Activated T-helper 1 cell treated with Interleukin-2 at 50 U/mL for 16 hours (primary cell): ENCODE data around the gene SMAD3.
"Not testable (repeated sequence)": the region's sequence is repeated elsewhere in the genome, so short reads cannot be mapped to it uniquely, and the experiment has no call there.

Experiments used
- DNase-seq: peaks from one replicate; pipeline ENCODE4 v3.0.0-alpha.2; 2020; ENCODE audit warnings: low read depth

Gene SMAD3

GRCh38 chr15:67065531-67066005 is at the start of gene SMAD3:
SMAD3 (plus strand) TSS chr15:67065602; CDS start chr15:67066155, 553 bp downstream.
- peak; percentile 63 for DNase-seq

GRCh38 chr15:67017311-67017710 is 48.1 kb upstream of the SMAD3 start:
- DNase-seq: no peak

- DNase-seq: no peak
Measured at GRCh38 chr15:67018026-67018425, 47.4 kb upstream of the SMAD3 start.

- DNase-seq: no peak
Measured at GRCh38 chr15:67018441-67018840, 47.0 kb upstream of the SMAD3 start.

- no peak for DNase-seq
Measured at GRCh38 chr15:67019069-67019468, 46.3 kb upstream of the SMAD3 start.

GRCh38 chr15:67019884-67020520 is 45.4 kb upstream of the SMAD3 start:
- no peak for DNase-seq

- DNase-seq: not testable (repeated sequence)
Measured at GRCh38 chr15:67020668-67021067, 44.7 kb upstream of the SMAD3 start.

- DNase-seq: no peak
Measured at GRCh38 chr15:67021455-67021854, 43.9 kb upstream of the SMAD3 start.

- no peak for DNase-seq
Measured at GRCh38 chr15:67022587-67023105, 42.8 kb upstream of the SMAD3 start.

GRCh38 chr15:67023517-67024313 is 41.7 kb upstream of the SMAD3 start:
- no peak for DNase-seq

GRCh38 chr15:67024314-67024997 is 40.9 kb upstream of the SMAD3 start:
- DNase-seq: no peak

GRCh38 chr15:67024998-67025368 is 40.4 kb upstream of the SMAD3 start:
- no peak for DNase-seq

GRCh38 chr15:67025719-67026609 is 39.4 kb upstream of the SMAD3 start:
- no peak for DNase-seq

GRCh38 chr15:67026610-67026967 is 38.8 kb upstream of the SMAD3 start:
- DNase-seq: no peak

- DNase-seq: not testable (repeated sequence)
Measured at GRCh38 chr15:67028440-67028839, 37.0 kb upstream of the SMAD3 start.

- no peak for DNase-seq
Measured at GRCh38 chr15:67030036-67030762, 35.2 kb upstream of the SMAD3 start.

GRCh38 chr15:67031331-67031730 is 34.1 kb upstream of the SMAD3 start:
- no peak for DNase-seq

- DNase-seq: no peak
Measured at GRCh38 chr15:67032608-67033007, 32.8 kb upstream of the SMAD3 start.

GRCh38 chr15:67033012-67033411 is 32.4 kb upstream of the SMAD3 start:
- DNase-seq: peak; percentile 8

- peak; percentile 27 for DNase-seq
Measured at GRCh38 chr15:67033571-67034044, 31.8 kb upstream of the SMAD3 start.

GRCh38 chr15:67035886-67036285 is 29.5 kb upstream of the SMAD3 start:
- no peak for DNase-seq
